ENCODE measurements around the gene LRRC61. TPM values are rescaled to one million over a fixed set of nuclear protein-coding genes. Genes with fewer than 3 reads are reported as not detected.

The LRRC61 gene
- total RNA-seq, 1 donor from 2014 or later: 26.3 TPM

DNA sequence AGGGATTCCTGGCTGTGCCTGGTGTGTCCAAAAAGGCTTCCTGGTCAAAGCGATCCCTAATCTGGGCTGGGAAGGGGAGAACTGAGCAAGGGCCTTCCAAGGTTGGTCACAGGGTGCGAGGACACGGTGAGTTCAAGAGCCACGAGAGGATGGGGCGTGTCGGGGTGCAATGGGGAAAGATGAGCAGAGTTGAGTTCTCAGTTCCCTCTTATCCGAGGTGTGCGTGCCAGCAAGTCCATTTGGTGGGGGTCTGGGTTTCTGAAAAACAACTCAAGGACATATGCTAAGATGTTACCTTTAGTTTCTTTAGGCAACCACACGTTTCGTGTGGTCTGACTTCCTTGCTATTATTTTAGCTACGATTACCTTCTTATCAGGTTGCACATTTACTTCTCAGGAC lies 57.3 kb downstream of the LRRC61 start:
- no peak for TF ChIP-seq CTCF (conservative IDR thresholded peaks at IDR 0.05)
- Mint-ChIP-seq H3K4me3 (peak overlapping the region; percentile 99), H3K27me3 (ENCODE audit: low read depth) (no peaks in the 10 kb centered on the region), H3K9me3 (no peaks in the 10 kb centered on the region), H3K27ac (ENCODE audit: unreplicated experiment) (peak overlapping the region; percentile 98), H3K36me3 (ENCODE audit: low read depth) (no peaks in the 10 kb centered on the region), H3K4me1 (peaks cover 81% of the 10 kb centered on the region)
- DNase-seq (ENCODE audit: low read depth, low spot score): no peak

GRCh38 chr7:150381096-150381495 lies 57.9 kb downstream of the LRRC61 start:
- H3K27me3 Mint-ChIP-seq (ENCODE audit: low read depth): no peaks in the 10 kb centered on the region
- no peak for TF ChIP-seq CTCF (conservative IDR thresholded peaks at IDR 0.05)
- H3K9me3 Mint-ChIP-seq: no peaks in the 10 kb centered on the region
- H3K4me3 Mint-ChIP-seq: peak overlapping the region; percentile 99
- H3K27ac Mint-ChIP-seq (ENCODE audit: unreplicated experiment): peak overlapping the region; percentile 43
- DNase-seq (ENCODE audit: low read depth, low spot score): no peak
- H3K36me3 Mint-ChIP-seq (ENCODE audit: low read depth): no peaks in the 10 kb centered on the region
- H3K4me1 Mint-ChIP-seq: peaks cover 83% of the 10 kb centered on the region

- H3K4me1 Mint-ChIP-seq: peaks cover 83% of the 10 kb centered on the region
- TF ChIP-seq CTCF (conservative IDR thresholded peaks at IDR 0.05): no peak
- no peaks in the 10 kb centered on the region for H3K27me3 Mint-ChIP-seq (ENCODE audit: low read depth)
- H3K9me3 Mint-ChIP-seq: no peaks in the 10 kb centered on the region
- peak overlapping the region; percentile 96 for H3K4me3 Mint-ChIP-seq
- DNase-seq (ENCODE audit: low read depth, low spot score): no peak
- H3K36me3 Mint-ChIP-seq (ENCODE audit: low read depth): peaks cover 2% of the 10 kb centered on the region
- H3K27ac Mint-ChIP-seq (ENCODE audit: unreplicated experiment): no peak overlapping the region
These were observed 58.6 kb downstream of the LRRC61 start for GRCh38 chr7:150381785-150382122.

DNA sequence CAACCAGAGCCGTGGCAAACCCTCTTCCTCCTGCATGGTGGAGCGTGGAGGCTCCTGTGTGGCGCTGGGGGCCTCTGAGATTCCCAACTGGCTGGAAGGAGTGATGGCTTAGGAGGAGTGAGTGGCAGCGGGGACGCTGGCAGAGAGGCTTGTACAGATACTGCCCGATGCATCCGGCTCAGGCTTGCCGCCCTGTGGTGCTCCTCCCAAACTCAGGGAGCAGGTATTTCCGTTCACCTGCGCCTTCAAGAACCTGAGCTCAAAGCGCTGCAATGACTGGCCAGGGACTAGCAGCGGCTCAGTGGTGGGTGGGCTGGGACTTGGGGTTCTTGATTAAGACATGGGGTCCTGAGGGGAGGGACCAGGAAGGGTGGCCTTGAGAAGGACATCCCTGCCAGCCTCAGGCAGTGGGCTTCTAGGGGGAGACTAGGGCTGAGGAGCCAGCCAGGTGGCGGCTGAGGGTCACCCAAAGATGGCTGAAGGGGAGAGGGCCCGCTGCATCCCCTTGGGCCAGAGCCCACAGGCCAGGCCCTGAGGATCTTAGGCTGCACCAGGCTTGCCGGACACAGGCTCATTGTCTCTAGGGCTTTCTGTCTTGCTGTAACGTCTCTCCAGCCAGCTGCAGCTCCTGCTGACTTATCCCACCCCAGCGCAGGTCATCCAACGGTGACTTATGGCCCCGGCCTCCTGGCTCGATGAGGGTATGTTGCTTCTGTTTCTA lies 59.1 kb downstream of the LRRC61 start:
- no peak for TF ChIP-seq CTCF (conservative IDR thresholded peaks at IDR 0.05)
- Mint-ChIP-seq H3K36me3 (ENCODE audit: low read depth) (peaks cover 2% of the 10 kb centered on the region), H3K27ac (ENCODE audit: unreplicated experiment) (peak overlapping the region; percentile 99), H3K4me3 (peak overlapping the region; percentile 96), H3K4me1 (peaks cover 82% of the 10 kb centered on the region), H3K27me3 (ENCODE audit: low read depth) (no peaks in the 10 kb centered on the region), H3K9me3 (no peaks in the 10 kb centered on the region)
- DNase-seq (ENCODE audit: low read depth, low spot score): no peak

DNA sequence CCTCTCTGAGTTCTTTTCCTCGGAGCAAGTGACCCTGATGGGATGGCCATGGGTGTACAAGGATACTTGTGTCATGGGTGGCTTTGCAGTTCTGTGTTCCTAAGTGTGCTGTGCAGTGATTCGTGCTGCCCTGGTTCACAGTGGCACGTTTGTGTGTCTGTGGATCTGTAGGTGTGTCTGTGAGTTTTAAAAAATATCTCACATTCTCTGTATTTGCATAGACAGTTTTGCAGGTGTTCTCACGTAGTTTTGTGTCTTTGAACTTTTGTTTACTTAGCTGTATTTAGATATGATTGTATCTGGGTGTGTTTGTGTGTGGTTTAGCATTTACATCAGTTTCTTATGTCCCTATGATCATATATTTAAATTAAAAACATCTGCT lies 59.7 kb downstream of the LRRC61 start:
- peaks cover 2% of the 10 kb centered on the region for H3K36me3 Mint-ChIP-seq (ENCODE audit: low read depth)
- no peaks in the 10 kb centered on the region for H3K9me3 Mint-ChIP-seq
- H3K27ac Mint-ChIP-seq (ENCODE audit: unreplicated experiment): peak overlapping the region; percentile 99
- peaks cover 77% of the 10 kb centered on the region for H3K4me1 Mint-ChIP-seq
- H3K4me3 Mint-ChIP-seq: peak overlapping the region; percentile 96
- no peaks in the 10 kb centered on the region for H3K27me3 Mint-ChIP-seq (ENCODE audit: low read depth)
- no peak for TF ChIP-seq CTCF (conservative IDR thresholded peaks at IDR 0.05)
- DNase-seq (ENCODE audit: low read depth, low spot score): no peak

Measured in neural crest cell (in vitro differentiated cells).